IPS DF 19.7 (cell line): ENCODE measurements around the gene CALHM3.
"Not testable (repeated sequence)": the region's sequence is repeated elsewhere in the genome, so short reads cannot be mapped to it uniquely, and the experiment has no call there.

Experiments
- DNase-seq: peaks from one replicate; pipeline ENCODE4 v3.0.0-alpha.2; 2013; ENCODE audit warnings: low read depth, low spot score

The CALHM3 gene

GRCh38 chr10:103502849-103503660 lies 24.0 kb upstream of the CALHM3 start:
- DNase-seq = no peak

GRCh38 chr10:103501186-103501585 lies 22.1 kb upstream of the CALHM3 start:
- no peak for DNase-seq

- DNase-seq = no peak
Observed at GRCh38 chr10:103500481-103500880, 21.4 kb upstream of the CALHM3 start.

GRCh38 chr10:103499881-103500280 lies 20.8 kb upstream of the CALHM3 start:
- no peak for DNase-seq

- no peak for DNase-seq
Observed at GRCh38 chr10:103498936-103499638, 20.0 kb upstream of the CALHM3 start.

GRCh38 chr10:103497161-103497915 lies 18.3 kb upstream of the CALHM3 start:
- DNase-seq = no peak

GRCh38 chr10:103495321-103495720 lies 16.3 kb upstream of the CALHM3 start:
- DNase-seq = no peak

- DNase-seq = no peak
Observed at GRCh38 chr10:103493916-103494877, 15.2 kb upstream of the CALHM3 start.

- DNase-seq = no peak
Observed at GRCh38 chr10:103493362-103493915, 14.4 kb upstream of the CALHM3 start, which contains the start of gene NEURL1. Gene NEURL1 (plus strand): TSS chr10:103493705. CDS start chr10:103494388, 683 bp downstream.

GRCh38 chr10:103492655-103493261 lies 13.7 kb upstream of the CALHM3 start:
- DNase-seq = no peak

GRCh38 chr10:103491729-103492364 lies 12.8 kb upstream of the CALHM3 start:
- no peak for DNase-seq

GRCh38 chr10:103490986-103491314 lies 11.9 kb upstream of the CALHM3 start:
- DNase-seq = no peak

- no peak for DNase-seq
Observed at GRCh38 chr10:103487410-103487708, 8.3 kb upstream of the CALHM3 start.

GRCh38 chr10:103486635-103487409 lies 7.8 kb upstream of the CALHM3 start:
- not testable (repeated sequence) for DNase-seq

- no peak for DNase-seq
Observed at GRCh38 chr10:103481974-103482531, 3.0 kb upstream of the CALHM3 start.

- DNase-seq = no peak
Observed at GRCh38 chr10:103480521-103480920, 1.5 kb upstream of the CALHM3 start.

- DNase-seq = no peak
Observed at GRCh38 chr10:103478671-103479070, 369 bp downstream of the CALHM3 start.

- peak; percentile 67 for DNase-seq
Observed at GRCh38 chr10:103476046-103476768, 2.8 kb downstream of the CALHM3 start.
